Ovary (tissue), 3 donors: ENCODE data around the gene RPS6KA3.

ENCODE experiments used
- EP300 ChIP-seq: sonication (generic); formaldehyde crosslinking; IDR thresholded peaks from one replicate; pipeline ENCODE4 v1.6.1; 2017; ENCODE audit warnings: antibody characterized with exemption
- POLR2A ChIP-seq: fragments of 450-650 bp; IDR thresholded peaks from one replicate; pipeline ENCODE4 v1.6.1; 2017; ENCODE audit warnings: antibody characterized with exemption, mild to moderate bottlenecking, moderate library complexity
- TF ChIP-seq, protein P1 (sequence below), 3 donors: fragments of 450-650 bp in 2 of 3; fragments of 200-600 bp in 1 of 3; IDR thresholded peaks; one replicate each; pipeline versions ENCODE4 v1.5.1 to v1.8.0; 2016 to 2022; ENCODE audit warnings: antibody characterized with exemption in 3 of 3, mild to moderate bottlenecking in 1 of 3
- donor health status: DM: no; HTN: no; CAD: no.

DNA sequence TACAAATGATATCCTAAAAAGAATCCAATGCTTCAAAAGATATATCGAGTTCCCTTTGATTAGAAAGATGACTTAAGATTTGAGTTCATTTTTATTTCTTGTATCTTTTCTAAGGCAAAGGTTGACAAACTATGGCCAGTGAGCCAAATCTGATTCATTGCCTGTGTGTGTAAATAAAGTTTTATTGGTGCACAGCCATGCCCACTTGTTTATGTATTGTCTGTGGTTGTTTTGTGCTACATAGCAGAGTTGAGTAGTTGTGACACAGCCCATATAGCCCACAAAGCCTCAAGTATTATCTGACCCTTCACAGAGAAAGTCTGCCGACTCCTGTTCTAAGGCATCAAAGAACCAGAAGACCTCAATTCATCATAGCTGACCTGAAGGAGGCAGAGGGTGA lies 92.9 kb downstream of the RPS6KA3 start:
- TF ChIP-seq, protein P1, sequence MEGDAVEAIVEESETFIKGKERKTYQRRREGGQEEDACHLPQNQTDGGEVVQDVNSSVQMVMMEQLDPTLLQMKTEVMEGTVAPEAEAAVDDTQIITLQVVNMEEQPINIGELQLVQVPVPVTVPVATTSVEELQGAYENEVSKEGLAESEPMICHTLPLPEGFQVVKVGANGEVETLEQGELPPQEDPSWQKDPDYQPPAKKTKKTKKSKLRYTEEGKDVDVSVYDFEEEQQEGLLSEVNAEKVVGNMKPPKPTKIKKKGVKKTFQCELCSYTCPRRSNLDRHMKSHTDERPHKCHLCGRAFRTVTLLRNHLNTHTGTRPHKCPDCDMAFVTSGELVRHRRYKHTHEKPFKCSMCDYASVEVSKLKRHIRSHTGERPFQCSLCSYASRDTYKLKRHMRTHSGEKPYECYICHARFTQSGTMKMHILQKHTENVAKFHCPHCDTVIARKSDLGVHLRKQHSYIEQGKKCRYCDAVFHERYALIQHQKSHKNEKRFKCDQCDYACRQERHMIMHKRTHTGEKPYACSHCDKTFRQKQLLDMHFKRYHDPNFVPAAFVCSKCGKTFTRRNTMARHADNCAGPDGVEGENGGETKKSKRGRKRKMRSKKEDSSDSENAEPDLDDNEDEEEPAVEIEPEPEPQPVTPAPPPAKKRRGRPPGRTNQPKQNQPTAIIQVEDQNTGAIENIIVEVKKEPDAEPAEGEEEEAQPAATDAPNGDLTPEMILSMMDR (IDR thresholded peaks at IDR 0.05): no peak
- TF ChIP-seq POLR2A (no peak), EP300 (no peak)
